Left hindlimb (tissue), 1 donor: ENCODE data around the gene CASP7.

Experiments used
- DNase-seq: peaks from one replicate; pipeline ENCODE4 v3.0.0-alpha.2; 2018

Gene CASP7

GRCh38 chr10:113666682-113667252, 12.9 kb upstream of the CASP7 start:
- DNase-seq = no peak

DNA sequence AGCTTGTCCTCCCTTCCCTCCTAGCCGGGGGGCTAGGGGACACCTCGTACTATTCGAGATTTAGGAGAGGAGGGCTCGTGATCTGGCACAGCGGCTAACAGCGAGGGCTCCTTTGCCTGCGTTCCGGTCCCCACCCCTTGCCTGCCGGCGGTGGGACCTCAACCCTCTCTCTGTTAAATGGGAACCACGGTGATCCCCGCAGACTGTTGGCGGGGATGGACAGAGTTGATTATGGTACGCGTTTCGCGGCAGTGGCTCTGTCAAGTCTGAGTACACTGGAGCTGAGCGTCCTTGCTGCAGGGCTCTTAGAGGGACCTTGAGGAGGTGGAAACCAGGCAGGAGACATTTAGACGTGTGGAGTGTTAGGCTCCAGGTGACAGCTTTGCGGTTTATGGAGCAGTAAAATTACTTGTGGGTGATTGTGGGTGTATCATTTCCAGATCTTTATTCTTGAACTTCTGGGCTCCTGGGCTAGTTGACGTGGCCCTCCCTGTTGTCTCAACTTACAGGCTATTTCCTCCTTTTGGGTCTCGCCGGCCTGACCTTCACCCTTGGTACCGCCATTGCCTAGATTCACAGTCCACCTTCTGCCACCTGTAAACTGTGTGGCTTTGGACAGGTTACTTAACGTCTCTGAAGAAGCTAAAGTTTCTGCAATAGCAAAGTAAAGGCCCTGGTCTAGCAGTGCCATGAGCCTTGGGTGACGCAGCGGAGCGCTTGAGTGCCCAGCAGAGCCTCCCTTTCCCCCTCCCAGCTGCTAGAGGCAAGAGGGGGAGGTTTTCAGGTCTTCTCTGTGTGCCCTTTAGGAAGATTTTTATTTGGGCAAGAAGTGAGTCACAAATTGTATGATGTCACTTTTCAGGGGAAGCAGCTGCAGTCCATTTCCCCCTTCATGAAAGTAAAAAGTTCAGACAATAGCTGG, 739 bp downstream of the CASP7 start:
- DNase-seq = no peak

DNA sequence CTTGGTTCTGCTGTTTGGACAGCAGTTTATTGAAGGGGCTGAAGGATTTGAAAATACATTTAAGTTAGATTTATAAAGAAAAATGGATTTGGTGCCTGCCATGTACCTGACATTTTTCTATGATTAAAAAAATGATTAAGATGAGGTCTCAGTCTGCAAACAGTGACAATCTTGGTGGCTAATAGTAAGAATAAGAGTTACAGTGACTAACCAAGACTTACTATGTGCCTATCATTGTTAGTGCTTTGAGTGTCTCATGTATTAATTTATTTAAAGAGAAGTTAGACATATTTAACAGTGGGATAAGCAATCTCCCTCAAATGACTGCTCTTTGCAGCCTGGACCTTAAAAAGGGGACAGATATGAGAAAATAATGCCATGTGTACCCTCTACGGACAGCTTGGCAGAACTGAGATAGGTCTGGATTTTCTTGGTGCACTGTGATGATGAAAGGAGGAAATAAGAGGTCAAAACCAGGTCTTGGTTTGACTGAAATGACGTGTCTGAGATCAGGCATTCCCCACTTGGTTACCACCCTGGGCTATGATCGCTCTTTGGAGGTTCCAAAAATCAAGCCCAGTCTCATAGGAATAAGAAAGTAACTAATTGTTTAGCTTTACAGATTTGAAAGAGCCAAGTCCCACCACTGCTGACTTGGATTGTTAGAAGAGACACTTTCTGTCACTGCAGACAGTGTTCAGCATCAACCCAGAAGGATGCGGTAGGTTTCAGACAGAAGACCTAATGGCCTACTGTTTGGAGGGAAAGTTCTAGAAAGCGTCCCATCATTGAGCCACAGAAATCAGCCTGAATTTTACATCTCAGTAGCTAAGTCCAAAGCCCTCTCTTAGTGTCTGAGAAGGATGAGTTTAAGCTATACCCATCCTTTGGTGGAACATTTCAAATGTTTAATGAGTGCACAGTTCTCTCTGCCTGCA, 2.1 kb downstream of the CASP7 start:
- DNase-seq = no peak

DNA sequence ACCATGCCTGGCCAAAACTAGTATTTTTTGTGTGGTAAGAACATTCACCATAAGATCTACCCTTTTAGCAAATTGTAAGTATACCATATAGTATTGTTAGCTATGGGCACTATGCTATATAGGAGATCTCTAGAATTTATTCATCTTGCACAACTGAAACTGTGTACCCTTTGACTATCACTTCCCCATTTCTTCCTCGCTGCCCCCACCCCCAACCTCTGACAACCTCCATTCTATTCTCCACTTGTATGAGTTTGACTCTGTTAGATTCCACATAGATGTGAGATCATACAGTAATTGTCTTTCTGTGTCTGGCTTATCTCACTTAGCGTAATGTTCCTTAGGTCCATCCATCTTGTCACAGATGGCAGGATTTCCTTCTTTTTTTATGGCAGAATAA, 3.6 kb downstream of the CASP7 start:
- no peak for DNase-seq

GRCh38 chr10:113686028-113686427, 6.3 kb downstream of the CASP7 start:
- no peak for DNase-seq

- DNase-seq = no peak
These were observed 7.3 kb downstream of the CASP7 start for GRCh38 chr10:113687037-113687436.

DNA sequence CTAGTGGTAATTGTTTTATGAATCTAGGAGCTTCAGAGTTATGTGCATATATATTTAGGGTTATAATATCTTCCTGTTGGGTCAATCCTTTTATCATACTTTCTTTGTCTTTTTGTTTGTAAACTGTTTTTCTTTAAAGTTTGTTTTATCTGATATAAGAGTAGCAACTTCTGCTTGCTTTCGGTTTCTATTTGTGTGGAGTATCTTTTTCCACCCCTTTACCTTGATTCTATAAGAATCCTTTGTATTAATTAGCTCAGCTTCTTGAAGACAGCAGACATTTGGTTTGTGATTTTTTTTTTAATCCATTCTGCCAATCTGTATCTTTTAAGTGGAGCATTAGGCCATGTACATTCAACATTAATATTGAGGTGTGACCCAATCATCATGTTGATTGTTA, 9.3 kb downstream of the CASP7 start:
- no peak for DNase-seq

- DNase-seq = no peak
These were observed 9.9 kb downstream of the CASP7 start for GRCh38 chr10:113689574-113689973.

- DNase-seq = no peak
These were observed 11.0 kb downstream of the CASP7 start for GRCh38 chr10:113690749-113691148.

DNA sequence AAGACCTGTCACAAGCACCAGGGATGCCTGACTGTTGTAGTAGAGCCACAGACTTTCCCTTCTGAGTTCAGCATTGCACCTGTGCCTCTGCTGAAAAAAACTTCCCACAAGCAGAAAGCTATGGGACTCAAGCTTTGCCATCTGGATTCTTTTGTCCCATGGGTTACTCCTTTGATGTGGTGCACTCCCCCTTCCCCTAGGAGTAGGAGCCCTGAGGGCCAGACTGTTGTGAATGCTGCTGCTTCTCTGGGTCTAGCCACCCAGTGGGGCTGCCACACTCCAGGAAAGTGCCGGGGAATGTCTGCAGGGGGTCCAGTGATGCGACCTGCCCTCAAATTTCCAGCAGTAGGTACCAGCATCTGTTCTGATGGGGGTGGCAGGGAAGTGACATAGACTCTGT, 11.7 kb downstream of the CASP7 start:
- DNase-seq = no peak

- no peak for DNase-seq
These were observed 12.6 kb downstream of the CASP7 start for GRCh38 chr10:113692271-113692670.

DNA sequence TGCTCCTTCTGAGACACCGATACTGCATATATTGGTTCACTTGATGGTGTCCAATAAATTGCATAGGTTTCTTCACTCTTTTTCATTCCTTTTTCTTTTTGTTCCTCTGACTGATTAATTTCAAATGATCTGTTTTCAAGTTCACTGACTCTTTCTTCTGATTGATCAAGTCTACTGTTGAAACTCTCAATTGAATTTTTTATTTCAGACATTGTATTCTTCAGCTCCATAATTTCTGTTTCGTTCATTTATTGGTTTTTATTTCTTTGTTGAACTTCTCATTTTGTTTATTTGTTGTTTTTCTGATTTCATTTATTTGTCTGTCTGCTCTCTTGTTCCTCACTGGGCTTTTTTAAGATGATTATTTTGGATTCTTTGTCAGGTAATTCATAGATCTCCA, 13.6 kb downstream of the CASP7 start:
- DNase-seq = no peak

- DNase-seq = no peak
These were observed 16.0 kb downstream of the CASP7 start for GRCh38 chr10:113695691-113696090.

DNA sequence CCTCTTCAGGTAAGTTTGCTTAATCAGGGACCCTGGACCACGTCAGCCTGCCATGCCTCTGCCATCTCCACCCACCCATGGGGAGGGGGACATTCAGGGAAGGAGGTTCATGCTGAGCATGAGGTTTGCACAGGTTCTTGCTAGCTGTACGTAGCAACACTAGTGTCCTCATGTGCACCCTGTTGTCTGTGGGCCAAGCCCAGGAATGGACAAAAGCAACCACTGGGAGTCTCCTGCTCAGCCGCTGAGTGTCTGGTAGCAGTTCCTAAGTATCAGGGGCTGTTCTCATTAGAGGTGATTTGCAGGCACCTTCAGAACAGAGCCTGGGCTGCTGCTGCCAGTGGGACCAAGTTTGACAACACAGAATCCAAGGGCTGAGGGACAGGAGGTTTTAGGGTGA, 17.9 kb downstream of the CASP7 start:
- no peak for DNase-seq

GRCh38 chr10:113704637-113705343, 25.1 kb downstream of the CASP7 start:
- DNase-seq = no peak

DNA sequence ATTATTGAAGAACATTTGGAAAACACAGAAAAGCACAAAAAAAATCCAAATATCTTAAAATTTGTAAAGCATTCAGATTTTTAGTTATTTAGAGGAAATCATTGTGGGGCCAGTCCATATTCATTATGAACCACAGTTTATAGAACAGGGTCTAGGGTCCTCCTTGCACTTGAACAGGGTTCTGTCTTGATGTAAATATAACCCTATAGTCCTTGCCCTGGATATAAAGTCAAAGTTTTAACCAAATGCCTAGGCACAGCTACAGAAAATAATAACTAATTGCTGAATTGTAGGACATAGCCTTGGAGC, 25.6 kb downstream of the CASP7 start:
- DNase-seq = no peak

DNA sequence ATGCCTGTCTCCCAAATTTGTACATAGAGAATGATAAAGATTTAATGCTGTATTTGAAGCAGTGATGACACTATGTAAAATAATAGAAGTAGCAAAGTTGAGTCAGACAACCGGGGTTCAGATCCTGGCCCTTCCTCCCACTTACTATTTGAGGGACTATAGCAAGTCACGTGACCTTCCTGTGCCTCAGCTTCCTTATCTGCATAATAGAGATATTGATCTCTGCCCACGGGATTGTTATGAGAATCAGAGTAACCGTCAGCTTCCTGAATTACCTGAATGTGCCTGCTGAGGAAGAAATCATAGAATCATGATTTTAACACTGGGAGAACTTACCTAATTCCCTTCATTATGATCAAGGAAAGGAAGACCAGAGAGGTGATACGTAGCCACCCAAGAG, 26.9 kb downstream of the CASP7 start:
- DNase-seq = no peak

GRCh38 chr10:113708640-113709039, 28.9 kb downstream of the CASP7 start:
- DNase-seq = no peak

- no peak for DNase-seq
These were observed 29.6 kb downstream of the CASP7 start for GRCh38 chr10:113709221-113709838.

GRCh38 chr10:113711142-113711541, 31.4 kb downstream of the CASP7 start:
- DNase-seq = no peak

- no peak for DNase-seq
These were observed 32.3 kb downstream of the CASP7 start for GRCh38 chr10:113712024-113712423.
